Embryonic facial prominence (tissue), 1 donor: ENCODE measurements around the gene PDE11A.

Source experiments
- DNase-seq: peaks from one replicate; pipeline ENCODE4 v3.0.0-alpha.2; 2016; ENCODE audit errors: extremely low spot score

PDE11A gene

DNA sequence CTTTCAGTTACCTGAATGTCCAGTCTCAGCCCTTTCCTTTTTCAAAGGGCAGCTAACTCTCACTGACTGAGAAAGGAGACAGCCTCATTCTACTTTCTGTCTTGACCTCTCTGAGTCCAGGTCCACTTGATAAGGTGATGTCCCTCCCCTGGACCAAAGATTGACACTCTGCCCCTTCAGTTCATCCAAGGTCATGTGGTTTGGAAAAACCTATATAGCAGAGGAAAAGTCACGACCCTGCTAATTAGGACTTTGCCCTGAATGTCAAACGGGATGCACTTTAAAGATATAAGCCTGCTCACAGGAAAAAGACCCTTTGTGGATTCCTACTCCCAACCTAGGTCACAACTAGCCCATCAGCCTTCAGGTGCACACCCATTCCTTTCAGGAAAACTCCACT lies 471.7 kb downstream of the PDE11A start:
- DNase-seq = no peak

DNA sequence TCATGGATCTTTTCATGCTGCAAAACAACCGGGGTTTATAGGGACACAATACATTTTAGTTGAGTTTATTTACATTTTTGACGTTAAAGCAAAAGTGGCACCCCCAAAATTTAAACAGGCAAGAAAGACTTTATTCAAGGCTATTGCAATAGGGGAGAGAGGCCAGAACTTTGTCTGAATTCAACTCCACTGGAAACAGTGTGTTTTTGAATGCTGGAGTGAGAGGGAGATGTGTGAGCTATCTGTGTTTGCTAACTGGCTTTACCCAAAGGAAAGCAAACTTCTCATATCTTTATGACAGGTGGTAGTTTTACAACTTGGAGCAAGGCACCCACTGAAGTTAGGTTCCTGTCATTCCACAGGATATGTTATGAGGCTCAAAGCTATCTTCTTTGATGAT lies 472.6 kb downstream of the PDE11A start:
- DNase-seq = no peak

DNA sequence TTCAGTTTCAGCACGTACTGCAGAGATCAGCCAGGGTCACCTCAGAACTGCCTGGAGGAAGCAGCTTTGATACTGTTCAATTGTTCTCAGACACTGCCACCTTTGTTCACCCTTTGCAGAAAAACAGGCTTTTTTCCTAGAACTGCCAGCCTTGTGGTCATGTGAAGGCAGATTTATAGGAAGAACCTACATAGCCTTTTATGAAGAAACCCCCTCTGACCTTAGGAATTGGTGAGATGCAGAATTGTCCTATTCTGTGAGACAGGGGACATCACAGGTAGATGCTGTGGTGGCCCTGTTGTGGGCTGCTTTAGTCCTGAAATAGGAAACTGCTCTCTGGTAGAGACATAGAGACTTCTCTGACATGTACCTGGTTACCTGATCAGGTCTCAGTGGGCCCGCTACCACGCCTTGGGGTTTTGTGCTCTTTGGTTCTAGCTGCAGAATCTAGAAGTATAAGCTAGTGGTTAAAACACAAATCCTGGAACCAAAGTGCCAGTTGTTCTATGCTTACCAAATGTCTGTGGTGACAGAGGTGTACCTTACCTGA lies 473.4 kb downstream of the PDE11A start:
- no peak for DNase-seq

DNA sequence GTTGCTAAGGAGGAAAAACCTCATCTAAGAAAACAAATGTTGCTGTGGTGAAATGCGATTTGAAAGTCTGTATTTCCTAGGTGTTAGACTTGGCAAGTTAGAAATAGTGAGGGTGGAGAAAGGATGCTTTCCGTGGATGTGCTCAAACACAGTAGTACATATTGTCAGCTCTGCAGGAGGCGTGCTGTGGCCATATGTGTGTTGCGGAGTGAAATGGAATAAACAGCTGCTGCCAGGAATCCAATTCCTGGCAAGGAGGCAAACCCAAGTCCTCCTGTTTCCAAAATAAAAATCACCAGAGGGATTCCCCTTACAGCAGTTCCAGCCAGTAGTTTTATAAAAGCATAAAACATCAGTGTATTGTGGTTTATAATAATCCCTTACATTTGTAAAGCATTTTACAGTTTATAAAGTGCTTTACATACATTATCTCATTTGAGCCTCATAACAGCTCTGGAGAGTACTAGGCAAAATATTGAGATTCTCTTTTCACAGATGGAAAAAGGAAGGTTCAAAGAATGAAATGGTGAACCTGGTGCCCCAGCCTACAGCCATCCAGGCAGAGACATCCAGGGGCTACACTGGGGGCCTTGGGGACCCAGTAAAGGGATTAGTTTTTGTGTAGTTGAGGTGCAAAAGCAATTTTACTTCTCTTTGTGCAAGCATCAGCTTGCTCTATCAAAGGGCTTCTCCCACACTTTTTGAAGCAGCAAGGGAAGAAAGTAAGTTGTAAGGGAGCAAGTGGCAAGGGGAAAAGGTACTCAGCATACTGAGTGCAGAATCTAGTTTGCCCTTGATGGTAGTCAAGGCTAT lies 474.0 kb downstream of the PDE11A start:
- DNase-seq = peak; percentile 78

DNA sequence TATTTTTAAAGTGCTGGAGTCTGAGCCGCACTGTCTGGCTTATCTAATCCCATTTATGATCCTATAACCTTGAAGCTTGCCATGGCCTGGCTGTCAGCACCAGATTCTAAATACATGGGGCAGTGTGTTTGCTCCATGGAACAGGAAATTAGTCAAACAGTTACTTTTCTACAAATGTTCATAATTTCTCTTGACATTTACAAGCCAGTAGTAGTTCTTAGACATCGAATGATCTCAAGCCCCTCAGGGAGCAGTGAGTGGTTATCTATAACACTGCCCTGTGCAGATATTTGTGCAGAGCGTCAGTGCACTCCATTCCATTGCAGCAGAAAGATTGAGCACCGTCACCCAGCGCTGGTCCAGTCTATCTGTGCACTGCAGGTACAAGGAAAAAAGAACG lies 474.8 kb downstream of the PDE11A start:
- DNase-seq = no peak

DNA sequence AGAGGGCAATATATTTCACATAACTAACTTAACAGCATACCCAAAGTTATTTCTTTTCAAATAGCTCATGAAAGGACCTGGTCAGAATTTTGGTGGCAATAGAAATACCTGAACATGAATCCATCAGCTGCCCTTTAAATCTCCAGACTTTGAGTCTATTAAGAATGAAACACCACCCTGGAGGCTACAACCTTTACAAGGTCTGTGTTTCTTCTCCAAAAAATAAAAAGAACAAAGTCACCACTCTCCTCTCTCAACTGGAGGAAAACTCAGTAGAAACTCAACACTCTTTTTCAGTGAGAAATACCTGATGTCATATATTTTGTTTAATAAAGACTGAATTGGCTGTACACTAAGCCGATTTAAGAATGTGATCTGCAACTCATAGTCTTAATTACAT lies 475.7 kb downstream of the PDE11A start:
- no peak for DNase-seq

DNA sequence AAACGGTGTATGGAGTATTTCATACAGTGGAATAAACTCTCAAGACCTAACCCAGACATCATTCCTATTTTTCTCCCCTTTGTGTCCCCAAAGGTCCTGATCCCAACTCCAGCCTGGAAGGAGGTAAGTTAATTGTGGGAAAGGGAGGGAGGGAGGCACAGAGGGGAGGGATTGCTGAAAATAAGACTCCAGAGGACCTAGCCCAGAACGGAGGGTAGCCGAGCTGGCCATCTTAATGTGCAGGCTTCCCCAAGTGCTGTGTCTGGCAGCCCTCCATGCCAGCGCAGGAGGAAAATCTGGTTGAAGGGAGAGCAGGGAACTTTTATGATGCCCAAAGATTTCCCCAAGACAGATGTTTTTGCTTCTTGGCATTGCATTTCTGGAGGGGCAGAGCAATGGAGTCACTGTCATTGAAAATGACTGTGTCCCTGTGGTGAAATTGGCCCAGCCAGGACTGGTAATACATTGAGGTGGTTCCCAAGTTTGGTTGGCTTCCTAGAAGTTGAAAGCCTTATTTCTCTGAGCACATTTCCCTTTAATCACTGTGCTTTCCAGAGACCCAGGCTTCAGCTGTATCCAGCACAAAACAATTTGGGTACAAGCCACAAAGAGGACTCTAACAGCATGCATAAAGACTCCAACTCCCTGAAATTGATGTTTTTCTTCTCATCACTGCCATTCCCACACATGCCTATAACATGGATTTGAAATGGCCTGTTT lies 477.3 kb downstream of the PDE11A start:
- no peak for DNase-seq

DNA sequence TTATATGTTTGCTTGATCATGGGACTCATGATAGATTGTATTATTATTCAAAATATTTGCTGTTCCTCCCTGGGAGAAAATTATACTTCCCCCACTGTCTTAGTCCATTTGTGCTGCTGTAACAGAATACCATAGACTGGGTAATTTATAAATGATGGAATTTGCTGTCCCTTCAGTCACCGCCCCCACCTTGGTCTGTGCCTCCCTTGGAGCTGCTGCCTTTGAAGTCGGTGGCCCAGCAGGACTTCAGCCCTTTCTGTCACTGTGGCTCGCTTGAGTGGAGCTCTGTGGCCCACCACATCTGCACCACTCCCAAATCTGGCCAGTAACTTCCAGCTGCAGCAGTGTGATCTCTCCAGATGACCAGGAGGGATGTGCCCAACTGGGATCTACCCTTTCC lies 479.2 kb downstream of the PDE11A start:
- DNase-seq = no peak

DNA sequence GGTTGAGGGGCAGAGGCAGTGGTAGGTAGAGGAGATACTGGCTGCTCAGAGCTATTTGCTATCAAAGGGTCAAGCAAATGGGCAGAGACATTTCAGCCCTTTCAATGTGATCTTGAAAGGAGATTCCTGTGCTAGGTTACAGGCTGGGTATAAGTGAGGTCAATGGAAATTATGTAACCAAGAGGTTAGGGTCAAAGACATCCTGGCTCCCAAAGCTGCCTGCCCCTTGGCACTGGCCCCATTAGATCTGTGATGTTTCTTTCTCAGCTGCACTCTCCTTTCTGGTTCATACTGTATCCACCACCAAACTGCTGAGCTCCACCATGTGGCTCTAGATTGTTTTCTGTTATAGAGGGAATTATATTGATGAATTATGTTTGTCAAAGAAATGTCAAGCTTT lies 479.6 kb downstream of the PDE11A start:
- no peak for DNase-seq

DNA sequence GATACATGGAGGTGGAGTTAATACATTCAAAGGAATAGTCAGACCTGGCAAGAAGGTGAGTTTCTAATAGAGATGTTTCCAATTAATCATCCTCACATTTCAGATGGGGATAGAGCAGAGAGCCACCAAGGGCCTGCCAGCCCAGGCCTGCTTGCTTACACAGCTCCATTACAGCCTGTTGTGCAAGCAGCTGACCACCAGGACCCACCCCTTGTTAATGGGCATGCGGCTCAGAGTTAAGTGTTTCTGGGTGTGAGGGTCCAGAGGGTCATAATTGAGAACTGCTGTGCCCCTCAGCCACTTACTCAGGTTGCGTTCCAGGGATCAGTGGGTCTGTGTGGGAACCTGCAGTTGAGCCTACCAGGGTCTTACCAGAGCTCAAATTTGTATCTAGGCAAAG lies 480.2 kb downstream of the PDE11A start:
- DNase-seq = no peak

DNA sequence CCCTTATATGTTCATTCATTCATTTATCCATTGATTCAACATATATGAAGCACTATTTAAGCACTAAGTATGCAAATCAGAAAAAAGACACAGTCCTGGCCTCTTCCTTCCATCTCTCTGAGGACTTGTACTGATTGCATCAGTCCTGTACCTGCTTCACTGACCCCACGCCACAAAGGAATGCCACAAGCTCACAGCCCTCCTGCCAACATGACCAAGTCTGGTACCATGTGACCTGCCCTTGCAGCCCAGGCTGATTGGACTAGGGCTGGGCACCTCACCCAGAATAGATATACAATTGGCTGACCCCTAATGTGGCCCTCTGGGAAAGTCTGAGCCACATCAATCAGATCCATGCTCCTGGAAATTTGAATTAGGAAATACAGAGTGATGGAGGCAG lies 483.4 kb downstream of the PDE11A start:
- DNase-seq = no peak

DNA sequence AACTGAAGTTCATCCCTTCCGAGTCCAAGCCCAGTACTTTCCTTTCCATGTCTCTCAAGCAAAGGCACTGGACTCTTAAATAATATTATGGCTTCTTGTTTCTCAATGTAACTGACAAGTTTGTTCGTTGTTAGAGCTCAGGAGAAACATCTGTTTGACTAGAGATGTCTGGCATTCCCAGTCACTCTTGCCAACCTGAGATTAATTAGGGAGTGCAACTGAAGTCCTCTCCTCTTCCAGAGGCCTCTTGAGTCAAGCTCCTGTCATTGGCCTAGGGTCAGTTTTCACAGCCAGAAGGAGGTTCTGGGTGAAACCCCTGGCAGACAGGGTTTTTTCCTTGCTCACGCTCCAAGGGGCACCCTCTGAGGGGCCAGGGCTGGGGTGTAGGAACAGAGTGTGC lies 483.9 kb downstream of the PDE11A start:
- DNase-seq = no peak

DNA sequence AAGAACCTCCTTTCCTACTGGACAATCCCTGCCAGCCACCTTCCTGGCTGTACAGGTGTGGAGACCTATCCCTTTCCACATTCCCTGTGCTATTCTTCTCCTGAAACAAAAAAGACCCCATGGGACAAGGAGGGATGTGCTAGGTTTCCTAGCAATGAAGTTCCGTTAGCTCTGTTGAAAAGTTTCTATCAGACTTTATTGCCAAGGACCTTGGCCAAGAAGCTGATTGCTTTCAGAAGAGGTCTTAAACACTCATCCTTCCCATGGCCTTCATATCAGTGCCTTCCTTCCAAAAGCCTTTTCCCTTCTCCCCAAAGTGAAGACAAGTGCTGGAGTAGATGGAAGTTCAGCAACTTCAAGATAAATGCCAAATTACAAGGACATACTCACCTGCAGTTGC lies 485.2 kb downstream of the PDE11A start:
- no peak for DNase-seq

DNA sequence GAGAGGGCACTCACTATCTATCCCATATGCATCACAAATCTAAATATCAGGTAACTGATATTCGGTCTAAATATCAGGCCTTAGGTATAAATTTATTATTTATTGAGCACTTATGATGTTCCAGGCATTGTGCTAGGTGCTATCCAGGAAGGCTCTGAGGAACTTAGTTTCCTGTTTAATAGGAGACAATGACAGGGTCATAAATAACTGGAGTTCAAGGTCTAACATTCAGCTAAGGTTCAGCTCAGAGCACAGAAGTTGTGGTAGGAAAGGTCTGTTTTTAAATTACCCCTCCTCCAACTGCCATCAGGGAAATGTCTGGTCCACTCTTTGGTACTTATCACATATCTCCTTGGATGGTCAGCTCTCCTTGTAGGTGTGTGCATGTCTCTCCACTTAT lies 486.4 kb downstream of the PDE11A start:
- no peak for DNase-seq

DNA sequence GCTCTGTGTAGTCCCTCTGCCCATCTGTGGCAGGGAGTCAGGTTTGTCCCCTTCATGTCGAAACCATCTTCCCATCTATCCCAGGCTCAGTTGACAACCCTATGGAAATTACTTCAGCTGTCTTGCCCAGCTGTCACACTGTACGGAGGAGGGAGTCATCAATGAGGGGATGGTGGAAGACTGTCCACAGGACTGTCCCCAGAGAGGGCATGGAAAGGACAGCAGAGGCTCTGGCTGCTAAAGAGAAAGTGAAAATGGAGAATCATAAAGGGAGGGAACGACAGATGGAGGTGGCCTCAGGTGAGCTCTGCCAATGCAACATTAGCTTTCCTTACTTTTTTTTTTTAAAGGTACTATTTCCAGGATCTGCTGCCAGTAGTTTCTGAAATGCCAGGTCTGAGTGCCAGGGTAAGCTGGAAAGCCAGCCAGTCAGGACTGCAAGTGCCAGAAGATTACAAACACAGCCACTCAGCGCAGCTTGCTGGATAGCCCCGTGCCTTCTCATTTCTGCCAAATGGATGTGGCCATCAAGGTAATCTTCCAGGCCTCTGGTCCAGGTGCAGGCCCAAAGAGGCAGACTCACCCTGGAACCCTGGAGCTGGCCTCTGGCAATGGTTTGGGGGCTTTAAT lies 487.2 kb downstream of the PDE11A start:
- no peak for DNase-seq

DNA sequence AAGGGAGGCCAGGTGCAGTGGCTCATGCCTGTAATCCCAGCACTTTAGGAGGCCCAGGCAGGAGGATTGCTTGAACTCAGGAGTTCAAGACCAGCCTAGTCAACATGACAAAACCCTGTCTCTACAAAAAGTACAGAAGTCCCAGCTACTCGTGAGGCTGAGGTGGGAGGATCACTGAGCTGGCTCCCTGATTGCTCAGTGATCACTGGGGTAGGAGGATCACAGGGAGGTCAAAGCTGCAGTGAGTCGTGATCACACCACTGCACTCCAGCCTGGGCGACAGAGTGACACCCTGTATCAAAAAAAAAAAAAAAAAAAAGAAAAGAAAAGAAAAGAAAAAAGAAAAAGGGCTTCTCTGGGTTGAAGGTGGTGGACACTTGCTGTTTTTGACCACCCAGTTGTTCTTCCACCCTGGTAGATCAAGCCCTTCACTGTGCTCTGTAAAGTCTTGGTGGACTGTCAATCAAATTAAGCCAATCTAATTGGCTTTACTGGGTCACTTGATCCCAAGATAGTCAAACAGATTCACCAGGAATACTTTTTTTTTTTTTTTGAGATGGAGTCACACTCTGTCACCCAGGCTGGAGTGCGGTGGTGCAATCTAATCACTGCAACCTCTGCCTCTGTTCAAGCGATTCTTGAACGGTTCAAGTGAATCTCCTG lies 488.4 kb downstream of the PDE11A start:
- no peak for DNase-seq

DNA sequence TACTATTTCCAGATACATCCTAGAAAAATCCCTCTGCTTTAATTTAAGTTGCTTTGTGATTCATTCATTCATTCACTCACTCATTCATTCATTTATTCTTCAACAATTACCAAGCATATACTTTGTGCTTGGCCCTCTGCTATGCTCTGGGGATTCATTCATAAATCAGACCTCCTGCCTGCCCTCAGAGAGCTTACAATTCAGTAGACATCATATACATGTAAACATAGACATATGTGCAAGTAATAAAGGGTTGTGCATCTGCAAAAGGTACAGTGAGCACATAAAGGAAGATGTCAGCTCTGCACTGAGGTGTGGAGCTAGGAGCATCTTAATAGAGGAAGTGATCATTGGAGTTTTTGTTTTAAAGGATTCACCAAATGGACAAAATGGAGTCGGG lies 490.6 kb downstream of the PDE11A start:
- DNase-seq = no peak

DNA sequence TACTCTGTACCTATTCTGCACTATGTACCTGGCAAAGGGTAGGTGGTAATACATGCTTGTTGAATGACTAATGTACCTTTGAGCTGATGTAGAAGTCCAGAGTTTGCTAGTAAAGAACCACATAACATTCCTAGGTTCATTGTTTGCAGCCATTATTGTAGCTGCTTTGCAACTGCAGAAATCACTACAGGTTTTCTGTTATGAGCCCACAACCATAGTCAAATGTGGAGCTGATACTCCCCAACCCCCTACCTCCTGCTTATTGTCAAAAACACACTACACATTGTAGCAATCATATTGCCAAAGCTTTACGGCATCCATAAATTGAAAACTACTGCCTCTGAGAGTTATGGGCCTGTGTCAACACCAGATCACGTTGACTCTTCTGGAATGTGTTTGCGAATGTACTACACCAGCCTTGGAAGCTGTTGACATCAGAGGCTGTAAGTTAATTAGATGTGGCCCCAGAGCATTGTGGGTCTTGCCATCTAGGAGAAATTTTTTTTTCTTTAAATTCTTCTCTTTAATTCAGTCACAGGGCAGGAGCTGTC lies 493.0 kb downstream of the PDE11A start:
- no peak for DNase-seq

DNA sequence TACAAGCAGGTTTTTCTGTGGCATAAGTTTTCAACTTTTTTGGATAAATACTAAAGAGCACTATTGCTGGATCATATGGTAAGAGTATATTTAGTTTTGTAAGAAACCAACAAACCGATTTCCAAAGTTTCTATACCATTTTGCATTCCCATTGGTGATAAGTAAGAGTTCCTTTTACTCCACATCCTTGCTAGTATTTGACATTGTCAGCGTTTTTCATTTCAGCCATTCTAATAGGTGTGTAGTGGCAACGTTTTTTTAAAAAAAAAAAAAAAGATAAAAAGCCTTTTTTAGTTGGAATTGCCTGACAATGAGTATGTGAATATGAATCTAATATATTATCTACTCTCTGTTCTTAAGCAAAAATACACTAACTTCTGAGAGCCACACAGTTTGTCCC lies 494.1 kb downstream of the PDE11A start:
- no peak for DNase-seq

DNA sequence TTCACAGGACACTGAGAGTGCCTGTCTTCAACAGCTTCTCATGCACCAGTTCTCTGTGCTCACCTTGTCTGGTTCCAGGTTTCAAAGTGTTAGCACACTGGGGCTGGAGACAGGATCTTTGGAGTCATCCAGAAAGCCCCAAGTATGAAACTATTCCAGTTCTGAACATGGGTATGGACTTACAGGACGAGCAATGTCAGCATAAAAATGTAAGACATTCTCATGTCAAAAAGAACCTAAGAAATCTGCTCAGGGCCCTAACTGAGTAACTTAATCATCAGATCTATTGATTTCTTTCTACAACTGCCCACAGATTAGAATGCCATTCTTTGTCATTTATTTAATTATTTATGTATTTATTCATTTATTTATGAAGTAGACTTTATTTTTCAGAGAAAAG lies 495.5 kb downstream of the PDE11A start:
- no peak for DNase-seq

DNA sequence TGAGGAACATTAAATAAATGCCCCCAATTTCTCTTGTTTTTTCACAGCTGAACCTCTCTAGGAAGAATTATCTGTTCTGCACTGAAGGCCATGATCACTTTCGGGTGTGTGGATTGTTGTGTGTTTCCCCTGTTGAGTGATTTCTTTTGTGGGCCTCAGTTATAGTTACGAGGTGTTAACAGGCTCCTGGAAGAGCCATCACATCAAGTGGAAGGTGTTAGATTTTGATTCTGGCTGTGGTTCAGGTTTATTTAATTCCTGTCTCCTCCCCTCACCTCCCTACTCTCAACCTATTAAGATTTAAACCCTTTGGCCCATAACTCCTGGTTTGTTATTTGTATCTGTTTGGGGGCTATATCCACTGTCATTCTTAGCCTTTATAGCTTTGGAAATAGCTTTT lies 497.2 kb downstream of the PDE11A start:
- DNase-seq = no peak

DNA sequence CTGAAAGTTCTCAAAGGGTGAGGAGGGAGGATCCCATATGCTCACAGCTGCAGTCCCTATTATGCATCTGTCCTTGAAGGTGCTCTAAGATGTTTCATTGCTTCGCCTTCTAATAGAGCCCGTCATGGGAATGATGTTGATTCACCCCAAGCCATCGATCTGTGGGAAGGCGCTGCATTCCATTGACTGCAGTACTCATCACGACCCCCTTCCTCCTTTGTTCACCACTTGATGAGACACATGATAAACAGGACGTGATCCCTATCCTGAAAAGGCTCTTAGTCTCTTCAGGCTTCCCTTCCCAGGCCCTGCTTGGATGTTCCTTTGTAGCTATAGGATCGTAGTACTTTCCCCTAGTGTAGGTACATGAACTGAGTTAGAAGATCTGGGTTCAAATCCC lies 498.2 kb downstream of the PDE11A start:
- DNase-seq = no peak
